ENCODE results near the gene RASSF1. TPM values are rescaled to one million over a fixed set of nuclear protein-coding genes. Genes with fewer than 3 reads are reported as not detected.

RASSF1 gene
- total and polyA plus RNA-seq, 2 of the 13 experiments (the other 11 are each of a cell fraction or from before 2014, with no cell fraction given), result 10.2 to 27.5 TPM

DNA sequence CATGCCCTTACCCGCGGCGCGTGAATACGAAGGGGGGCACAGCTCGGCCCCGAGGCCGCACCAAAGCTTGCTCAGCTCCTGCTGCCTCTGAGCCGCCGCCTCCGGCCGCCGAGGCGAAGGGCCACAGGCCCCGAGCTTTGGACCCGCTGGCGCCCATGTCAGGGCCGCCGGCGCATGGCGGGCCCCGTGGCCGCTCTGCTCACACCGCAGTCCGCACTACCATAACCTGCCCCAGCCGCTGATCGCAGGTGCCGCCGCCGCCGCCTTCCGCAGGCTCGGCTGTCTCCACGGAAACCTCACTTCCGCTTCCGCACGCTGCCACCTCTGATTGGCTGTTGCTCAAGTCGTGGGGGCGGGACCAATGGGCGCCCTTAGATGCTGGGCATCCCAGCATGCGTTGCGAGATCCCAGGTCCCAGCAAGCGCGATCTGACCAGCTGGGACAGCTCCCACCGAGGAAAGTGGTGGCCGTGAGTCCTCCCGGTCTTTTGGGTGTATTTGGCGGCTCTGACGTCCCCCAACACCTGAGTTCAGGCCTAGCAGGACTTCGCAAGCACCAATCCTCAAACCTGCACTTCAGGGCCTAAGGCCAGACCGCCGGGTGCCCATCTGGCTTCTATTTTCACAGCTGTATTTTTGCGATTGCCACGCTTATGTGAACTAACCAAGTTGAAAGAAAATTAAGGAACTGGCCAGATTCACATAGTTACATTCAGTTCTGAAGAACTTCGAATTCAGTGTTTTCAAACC lies 12.5 kb downstream of the RASSF1 start, which contains the start of gene TUSC2 (continued):
- TF ChIP-seq, protein P1, sequence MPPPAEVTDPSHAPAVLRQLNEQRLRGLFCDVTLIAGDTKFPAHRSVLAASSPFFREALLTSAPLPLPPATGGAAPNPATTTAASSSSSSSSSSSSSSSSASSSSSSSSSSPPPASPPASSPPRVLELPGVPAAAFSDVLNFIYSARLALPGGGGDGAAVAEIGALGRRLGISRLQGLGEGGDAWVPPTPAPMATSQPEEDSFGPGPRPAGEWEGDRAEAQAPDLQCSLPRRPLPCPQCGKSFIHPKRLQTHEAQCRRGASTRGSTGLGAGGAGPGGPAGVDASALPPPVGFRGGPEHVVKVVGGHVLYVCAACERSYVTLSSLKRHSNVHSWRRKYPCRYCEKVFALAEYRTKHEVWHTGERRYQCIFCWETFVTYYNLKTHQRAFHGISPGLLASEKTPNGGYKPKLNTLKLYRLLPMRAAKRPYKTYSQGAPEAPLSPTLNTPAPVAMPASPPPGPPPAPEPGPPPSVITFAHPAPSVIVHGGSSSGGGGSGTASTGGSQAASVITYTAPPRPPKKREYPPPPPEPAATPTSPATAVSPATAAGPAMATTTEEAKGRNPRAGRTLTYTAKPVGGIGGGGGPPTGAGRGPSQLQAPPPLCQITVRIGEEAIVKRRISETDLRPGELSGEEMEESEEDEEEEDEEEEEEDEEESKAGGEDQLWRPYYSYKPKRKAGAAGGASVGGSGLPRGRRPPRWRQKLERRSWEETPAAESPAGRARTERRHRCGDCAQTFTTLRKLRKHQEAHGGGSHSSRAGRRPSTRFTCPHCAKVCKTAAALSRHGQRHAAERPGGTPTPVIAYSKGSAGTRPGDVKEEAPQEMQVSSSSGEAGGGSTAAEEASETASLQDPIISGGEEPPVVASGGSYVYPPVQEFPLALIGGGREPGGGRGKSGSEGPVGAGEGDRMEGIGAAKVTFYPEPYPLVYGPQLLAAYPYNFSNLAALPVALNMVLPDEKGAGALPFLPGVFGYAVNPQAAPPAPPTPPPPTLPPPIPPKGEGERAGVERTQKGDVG (CRISPR knock-in tag; IDR thresholded peaks at IDR 0.05; ENCODE audit: borderline replicate concordance), result no peak
- TF ChIP-seq MIER2 (CRISPR knock-in tag; IDR thresholded peaks at IDR 0.05) (no peak), ZNF589 (CRISPR knock-in tag; conservative IDR thresholded peaks at IDR 0.05) (no peak), RFX1 (IDR thresholded peaks at IDR 0.05) (no peak; the same call in 1 of the 2 replicates), CEBPB (IDR thresholded peaks at IDR 0.05; ENCODE audit: borderline replicate concordance, low read depth, low read length) (peak; percentile 59; the same call in 1 of the 2 replicates), ZNF547 (CRISPR knock-in tag; IDR thresholded peaks at IDR 0.05) (peak; percentile 31; the same call in 1 of the 2 replicates), HMGA1 (CRISPR knock-in tag; conservative IDR thresholded peaks at IDR 0.05) (no peak), REL (CRISPR knock-in tag; conservative IDR thresholded peaks at IDR 0.05) (no peak), ZNF788 (CRISPR knock-in tag; IDR thresholded peaks at IDR 0.05; ENCODE audit: borderline replicate concordance) (peak; percentile 50; the same call in 1 of the 2 replicates), ATRX (CRISPR knock-in tag; IDR thresholded peaks at IDR 0.05; ENCODE audit: borderline replicate concordance) (no peak), NCOA5 (CRISPR knock-in tag; IDR thresholded peaks at IDR 0.05) (no peak), DNMT1 (CRISPR knock-in tag; IDR thresholded peaks at IDR 0.05) (no peak), JUND (CRISPR knock-in tag; IDR thresholded peaks at IDR 0.05) (no peak), HMG20A (CRISPR knock-in tag; IDR thresholded peaks at IDR 0.05; ENCODE audit: borderline replicate concordance) (no peak)
- TF ChIP-seq, protein P2, sequence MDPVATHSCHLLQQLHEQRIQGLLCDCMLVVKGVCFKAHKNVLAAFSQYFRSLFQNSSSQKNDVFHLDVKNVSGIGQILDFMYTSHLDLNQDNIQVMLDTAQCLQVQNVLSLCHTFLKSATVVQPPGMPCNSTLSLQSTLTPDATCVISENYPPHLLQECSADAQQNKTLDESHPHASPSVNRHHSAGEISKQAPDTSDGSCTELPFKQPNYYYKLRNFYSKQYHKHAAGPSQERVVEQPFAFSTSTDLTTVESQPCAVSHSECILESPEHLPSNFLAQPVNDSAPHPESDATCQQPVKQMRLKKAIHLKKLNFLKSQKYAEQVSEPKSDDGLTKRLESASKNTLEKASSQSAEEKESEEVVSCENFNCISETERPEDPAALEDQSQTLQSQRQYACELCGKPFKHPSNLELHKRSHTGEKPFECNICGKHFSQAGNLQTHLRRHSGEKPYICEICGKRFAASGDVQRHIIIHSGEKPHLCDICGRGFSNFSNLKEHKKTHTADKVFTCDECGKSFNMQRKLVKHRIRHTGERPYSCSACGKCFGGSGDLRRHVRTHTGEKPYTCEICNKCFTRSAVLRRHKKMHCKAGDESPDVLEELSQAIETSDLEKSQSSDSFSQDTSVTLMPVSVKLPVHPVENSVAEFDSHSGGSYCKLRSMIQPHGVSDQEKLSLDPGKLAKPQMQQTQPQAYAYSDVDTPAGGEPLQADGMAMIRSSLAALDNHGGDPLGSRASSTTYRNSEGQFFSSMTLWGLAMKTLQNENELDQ (CRISPR knock-in tag; IDR thresholded peaks at IDR 0.05; ENCODE audit: borderline replicate concordance), result no peak
- TF ChIP-seq, protein P3, sequence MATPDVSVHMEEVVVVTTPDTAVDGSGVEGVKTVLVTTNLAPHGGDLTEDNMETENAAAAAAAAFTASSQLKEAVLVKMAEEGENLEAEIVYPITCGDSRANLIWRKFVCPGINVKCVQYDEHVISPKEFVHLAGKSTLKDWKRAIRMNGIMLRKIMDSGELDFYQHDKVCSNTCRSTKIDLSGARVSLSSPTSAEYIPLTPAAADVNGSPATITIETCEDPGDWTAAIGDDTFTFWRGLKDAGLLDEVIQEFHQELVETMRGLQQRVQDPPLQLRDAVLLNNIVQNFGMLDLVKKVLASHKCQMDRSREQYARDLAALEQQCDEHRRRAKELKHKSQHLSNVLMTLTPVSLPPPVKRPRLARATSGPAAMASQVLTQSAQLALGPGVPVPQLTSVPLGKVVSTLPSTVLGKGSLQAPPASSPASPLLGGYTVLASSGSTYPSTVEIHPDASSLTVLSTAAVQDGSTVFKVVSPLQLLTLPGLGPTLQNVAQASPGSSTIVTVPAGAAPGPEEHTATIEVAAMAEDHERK (CRISPR knock-in tag; IDR thresholded peaks at IDR 0.05; ENCODE audit: low read depth), result no peak
- TF ChIP-seq, protein P4, sequence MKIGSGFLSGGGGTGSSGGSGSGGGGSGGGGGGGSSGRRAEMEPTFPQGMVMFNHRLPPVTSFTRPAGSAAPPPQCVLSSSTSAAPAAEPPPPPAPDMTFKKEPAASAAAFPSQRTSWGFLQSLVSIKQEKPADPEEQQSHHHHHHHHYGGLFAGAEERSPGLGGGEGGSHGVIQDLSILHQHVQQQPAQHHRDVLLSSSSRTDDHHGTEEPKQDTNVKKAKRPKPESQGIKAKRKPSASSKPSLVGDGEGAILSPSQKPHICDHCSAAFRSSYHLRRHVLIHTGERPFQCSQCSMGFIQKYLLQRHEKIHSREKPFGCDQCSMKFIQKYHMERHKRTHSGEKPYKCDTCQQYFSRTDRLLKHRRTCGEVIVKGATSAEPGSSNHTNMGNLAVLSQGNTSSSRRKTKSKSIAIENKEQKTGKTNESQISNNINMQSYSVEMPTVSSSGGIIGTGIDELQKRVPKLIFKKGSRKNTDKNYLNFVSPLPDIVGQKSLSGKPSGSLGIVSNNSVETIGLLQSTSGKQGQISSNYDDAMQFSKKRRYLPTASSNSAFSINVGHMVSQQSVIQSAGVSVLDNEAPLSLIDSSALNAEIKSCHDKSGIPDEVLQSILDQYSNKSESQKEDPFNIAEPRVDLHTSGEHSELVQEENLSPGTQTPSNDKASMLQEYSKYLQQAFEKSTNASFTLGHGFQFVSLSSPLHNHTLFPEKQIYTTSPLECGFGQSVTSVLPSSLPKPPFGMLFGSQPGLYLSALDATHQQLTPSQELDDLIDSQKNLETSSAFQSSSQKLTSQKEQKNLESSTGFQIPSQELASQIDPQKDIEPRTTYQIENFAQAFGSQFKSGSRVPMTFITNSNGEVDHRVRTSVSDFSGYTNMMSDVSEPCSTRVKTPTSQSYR (CRISPR knock-in tag; IDR thresholded peaks at IDR 0.05; ENCODE audit: borderline replicate concordance), result no peak
